Heart left ventricle (tissue), 16 donors: ENCODE results near the gene FAM168A. TPM values are rescaled to one million over a fixed set of nuclear protein-coding genes. Genes with fewer than 3 reads are reported as not detected.

Source experiments
- ATAC-seq, 4 donors: fragments of 200-7000 bp; cut with Tn5 transposase; one replicate each; pipeline ENCODE4 v1.9.1; 2020 to 2022; ENCODE audit warnings: moderate library complexity in 4 of 4, mild to moderate bottlenecking in 3 of 4, moderate number of reproducible peaks in 1 of 4
- DNase-seq, 5 donors: peaks; one replicate each; pipeline ENCODE4 v3.0.0-alpha.2; 2020
- H3K27ac ChIP-seq, 12 donors: fragments of 200-600 bp; sonication (generic) in 4 of 12; one replicate each; pipeline versions ENCODE4 v1.5.0 to v1.8.0; 2016 to 2022; ENCODE audit warnings: mild to moderate bottlenecking in 2 of 12
- H3K27me3 ChIP-seq, 9 donors: fragments of 200-600 bp; sonication (generic) in 2 of 9; one replicate each; pipeline versions ENCODE4 v1.5.1 to v1.8.0; 2016 to 2022; ENCODE audit warnings: mild to moderate bottlenecking in 3 of 9
- H3K36me3 ChIP-seq, 9 donors: fragments of 200-600 bp; sonication (generic) in 2 of 9; one replicate each; pipeline versions ENCODE4 v1.5.0 to v1.8.0; 2018 to 2022; ENCODE audit warnings: mild to moderate bottlenecking in 2 of 9
- H3K4me1 ChIP-seq, 12 donors: fragments of 200-600 bp; sonication (generic) in 4 of 12; one replicate each; pipeline versions ENCODE4 v1.5.0 to v1.8.0; 2016 to 2022; ENCODE audit warnings: mild to moderate bottlenecking in 3 of 12
- H3K4me3 ChIP-seq, 12 donors: fragments of 200-600 bp; sonication (generic) in 4 of 12; one replicate each; pipeline versions ENCODE4 v1.5.0 to v1.8.0; 2017 to 2022; ENCODE audit warnings: mild to moderate bottlenecking in 9 of 12, moderate library complexity in 4 of 12
- H3K9me3 ChIP-seq, 12 donors: fragments of 200-600 bp; sonication (generic) in 4 of 12; one replicate each; pipeline versions ENCODE4 v1.5.0 to v1.8.0; 2016 to 2022; ENCODE audit warnings: mild to moderate bottlenecking in 1 of 12
- POLR2A ChIP-seq, 2 donors: fragments of 450-650 bp; IDR thresholded peaks; one replicate each; pipeline ENCODE4 v1.6.1; 2017; ENCODE audit warnings: antibody characterized with exemption in 2 of 2, mild to moderate bottlenecking in 2 of 2, moderate library complexity in 2 of 2
- WGBS, 4 donors: extraction: QIAGEN DNeasy Blood & Tissue Kit in 2 of 4; methylation state at CpG; one replicate each; pipeline versions ENCODE4 v1.1.5 to v1.1.7; 2013 to 2018; 5-methylcytosine and 5-hydroxymethylcytosine counted together
- intact Hi-C, 10 donors: fragments of 100-400 bp; cut with DNase I; formaldehyde crosslinking; loops; one replicate each; pipeline versions ENCODE4 v1.11.1 to v1.14.2; 2022
- polyA plus RNA-seq, 2 donors: library from polyadenylated mRNA; stranded (reverse); fragments of 200-250 nt; gene quantifications; one replicate each; pipeline ENCODE4 v1.2.3, GENCODE V29; 2013
- total RNA-seq, 9 donors: library from RNA; depleted of rRNA in 2 of 9; stranded (reverse); fragments of >200 nt in 2 of 9; fragmentation: NEBNext Ultra II Directional in 3 of 9; extraction: Animal tissue kit (Norgen Biotek cat#: 25700) in 3 of 9; gene quantifications; one replicate each; pipeline versions ENCODE4 v1.1.0 to v1.2.4, GENCODE V29; 2016 to 2023
- TF ChIP-seq, protein P1 (sequence below), 12 donors: fragments of 200-600 bp; sonication (generic) in 4 of 12; IDR thresholded peaks; one replicate each; pipeline versions ENCODE4 v1.5.0 to v1.8.0; 2018 to 2022; ENCODE audit warnings: antibody characterized with exemption in 12 of 12, mild to moderate bottlenecking in 5 of 12
- donor health status: ischemic (EF 13 %, LVEDD 7.1; RV severe dilation, severe dysfunction).
- donor health status: healthy with polysubstance abuse.
- donor health status: DM: no; HTN: yes; CAD: no.
- donor health status: DM: no; HTN: no; CAD: no.
- donor health status: ischemic (EF 25% LVEDD 6.9; RV normal size, moderate dysfunction).
- donor health status: ischemic (EF 25% LVEDD 5.7; RV mildly dilated, moderate dysfunction).
- donor health status: healthy.
- donor health status: DM: yes; HTN: yes; CAD: no.
- donor health status: ischemic (EF 35%, LVEDD 5.7; RV mildly dilated, moderate dysfunction).
- donor health status: nonischemic (EF 11% LVEDD 7.7; RV severe dilation, severe dysfunction).
- donor health status: DM: yes; HTN: yes; CAD: no.
- donor health status: PGD.
- donor health status: ischemic (EF 29% LVEDD 5.4; RV normal size, mild dysfunction).
- donor health status: nonischemic (EF 23%, LVEDD 6.1; RV moderate dilation, normal function).

Gene FAM168A
- total and polyA plus RNA-seq, 11 donors = 9.0 to 39.1 (median 27.8) TPM

DNA sequence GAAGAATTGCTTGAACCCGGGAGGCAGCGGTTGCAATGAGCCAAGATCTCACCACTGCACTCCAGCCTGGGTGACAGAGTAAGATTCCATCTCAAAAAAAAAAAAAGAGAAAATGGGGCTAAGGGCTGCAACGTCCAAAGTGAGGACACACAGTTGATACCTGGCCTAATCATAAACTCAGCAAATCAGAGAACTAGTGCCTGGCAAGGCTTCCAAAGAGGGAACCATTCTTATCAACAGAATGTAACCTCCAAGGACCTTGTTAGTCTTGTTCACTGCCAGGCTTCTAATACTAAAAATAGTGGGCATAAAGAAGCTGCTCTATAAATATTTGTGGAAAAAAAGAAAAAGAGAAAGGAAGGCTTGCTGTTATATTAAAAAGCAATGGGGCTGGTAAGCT, 42.3 kb downstream of the FAM168A start:
- H3K9me3 ChIP-seq = no peaks in the 10 kb centered on the region
- no peak for DNase-seq
- no peaks in the 10 kb centered on the region for H3K36me3 ChIP-seq
- peak overlapping the region in 7 of 12 donors; percentile 28 to 65 (median 37) for H3K27ac ChIP-seq
- WGBS, 4 donors = 54 to 61% (median 59%) methylated on average over 3 of the region's 3 CpGs
- no peak overlapping the region for H3K4me3 ChIP-seq
- TF ChIP-seq, protein P1, sequence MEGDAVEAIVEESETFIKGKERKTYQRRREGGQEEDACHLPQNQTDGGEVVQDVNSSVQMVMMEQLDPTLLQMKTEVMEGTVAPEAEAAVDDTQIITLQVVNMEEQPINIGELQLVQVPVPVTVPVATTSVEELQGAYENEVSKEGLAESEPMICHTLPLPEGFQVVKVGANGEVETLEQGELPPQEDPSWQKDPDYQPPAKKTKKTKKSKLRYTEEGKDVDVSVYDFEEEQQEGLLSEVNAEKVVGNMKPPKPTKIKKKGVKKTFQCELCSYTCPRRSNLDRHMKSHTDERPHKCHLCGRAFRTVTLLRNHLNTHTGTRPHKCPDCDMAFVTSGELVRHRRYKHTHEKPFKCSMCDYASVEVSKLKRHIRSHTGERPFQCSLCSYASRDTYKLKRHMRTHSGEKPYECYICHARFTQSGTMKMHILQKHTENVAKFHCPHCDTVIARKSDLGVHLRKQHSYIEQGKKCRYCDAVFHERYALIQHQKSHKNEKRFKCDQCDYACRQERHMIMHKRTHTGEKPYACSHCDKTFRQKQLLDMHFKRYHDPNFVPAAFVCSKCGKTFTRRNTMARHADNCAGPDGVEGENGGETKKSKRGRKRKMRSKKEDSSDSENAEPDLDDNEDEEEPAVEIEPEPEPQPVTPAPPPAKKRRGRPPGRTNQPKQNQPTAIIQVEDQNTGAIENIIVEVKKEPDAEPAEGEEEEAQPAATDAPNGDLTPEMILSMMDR (IDR thresholded peaks at IDR 0.05) = no peak
- TF ChIP-seq POLR2A (IDR thresholded peaks at IDR 0.05) = no peak
- no peaks in the 10 kb centered on the region for H3K27me3 ChIP-seq
- H3K4me1 ChIP-seq = peaks cover 0 to 55% (median 25%) of the 10 kb centered on the region in 12 donors
- ATAC-seq = peak; percentile 78 to 89 (median 84)
- intact Hi-C loops = no loop called here

DNA sequence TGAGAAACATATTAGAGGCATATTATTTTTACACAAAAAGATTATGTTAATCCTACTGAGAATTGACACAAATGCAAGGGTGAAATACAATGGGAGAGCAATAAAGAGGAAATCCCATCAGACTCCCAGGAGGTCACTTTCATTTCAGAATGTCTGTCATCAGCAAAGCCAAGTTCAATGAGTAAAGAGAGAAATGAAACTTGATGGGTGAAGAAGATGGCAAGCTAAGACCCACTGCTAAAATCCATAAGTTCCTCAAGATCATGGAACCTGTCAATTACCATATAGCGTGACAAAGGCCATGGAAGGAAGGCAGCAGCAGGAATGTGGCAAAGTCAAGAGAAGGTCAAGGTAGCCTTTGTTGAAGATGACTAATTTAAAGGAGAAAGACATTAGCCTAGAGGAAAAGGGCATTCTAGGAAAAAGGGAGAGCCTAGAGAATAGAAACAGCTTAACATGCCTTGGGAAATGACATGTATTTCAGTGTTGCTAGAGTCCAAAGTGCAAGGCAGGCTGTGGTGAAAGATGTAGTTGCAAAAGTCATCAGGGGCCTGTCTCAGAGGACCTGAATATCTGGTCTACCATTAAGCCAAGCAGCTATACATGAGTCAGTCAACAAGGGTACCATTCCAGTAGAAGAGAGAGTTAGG, 43.1 kb downstream of the FAM168A start:
- 91 to 97% (median 92%) methylated on average over 1 of the region's 1 CpG for WGBS, 4 donors
- Histone ChIP-seq H3K36me3 (no peaks in the 10 kb centered on the region), H3K4me1 (peaks cover 0 to 50% (median 26%) of the 10 kb centered on the region in 12 donors), H3K27ac (peak overlapping the region in 8 of 12 donors; percentile 20 to 53 (median 32)), H3K27me3 (no peaks in the 10 kb centered on the region), H3K9me3 (no peaks in the 10 kb centered on the region), H3K4me3 (no peak overlapping the region)
- DNase-seq (no peak), ATAC-seq (no peak)
- TF ChIP-seq, protein P1 (IDR thresholded peaks at IDR 0.05) = no peak
- intact Hi-C loops = no loop called here

DNA sequence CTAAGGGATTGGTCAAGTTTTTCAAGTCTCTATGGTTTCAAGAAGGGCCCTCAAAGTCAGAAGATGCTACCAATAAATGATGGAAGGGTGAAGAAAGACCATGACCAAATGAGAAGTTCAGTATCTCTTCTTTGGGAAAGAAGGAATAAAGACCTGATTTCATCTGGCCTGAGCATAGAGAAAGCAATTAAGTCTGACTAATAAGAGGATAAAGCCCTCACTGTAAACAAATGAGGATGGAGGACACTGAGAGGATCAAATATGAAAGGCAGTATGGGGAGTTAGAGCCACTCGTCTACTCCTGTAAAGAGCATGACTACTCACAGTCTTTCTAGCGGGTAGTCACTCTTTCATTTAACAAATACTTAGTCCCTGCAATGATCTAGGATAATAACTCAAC, 44.6 kb downstream of the FAM168A start:
- H3K4me3 ChIP-seq = no peak overlapping the region
- H3K36me3 ChIP-seq = no peaks in the 10 kb centered on the region
- H3K4me1 ChIP-seq = peaks cover 0 to 50% (median 25%) of the 10 kb centered on the region in 12 donors
- 94 to 97% (median 96%) methylated on average over 2 of the region's 2 CpGs for WGBS, 4 donors
- no peaks in the 10 kb centered on the region for H3K27me3 ChIP-seq
- H3K27ac ChIP-seq = no peak overlapping the region
- TF ChIP-seq, protein P1 (IDR thresholded peaks at IDR 0.05) = no peak
- TF ChIP-seq POLR2A (IDR thresholded peaks at IDR 0.05) = no peak
- intact Hi-C loops = no loop called here
- no peaks in the 10 kb centered on the region for H3K9me3 ChIP-seq
- no peak for ATAC-seq
- DNase-seq = no peak

DNA sequence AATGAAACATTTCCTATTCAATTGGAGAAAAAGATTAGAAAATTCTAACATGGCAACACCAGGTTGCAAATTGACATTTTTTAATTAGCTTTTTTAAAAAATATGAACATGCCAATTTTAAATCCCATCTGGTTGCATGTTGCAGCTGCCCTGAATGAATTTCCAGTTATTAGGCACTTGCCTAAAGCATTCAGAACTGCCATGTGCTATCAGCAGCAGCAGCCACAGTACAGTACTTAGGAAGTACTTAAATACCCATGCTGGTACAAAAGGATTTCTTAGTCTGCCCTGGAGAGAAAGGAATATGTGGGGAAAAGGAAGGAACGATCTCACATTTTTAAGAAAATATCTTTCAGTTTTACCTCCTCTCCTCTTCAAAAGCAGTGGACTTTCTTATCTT, 46.2 kb downstream of the FAM168A start:
- Histone ChIP-seq H3K36me3 (no peaks in the 10 kb centered on the region), H3K4me1 (peaks cover 0 to 52% (median 25%) of the 10 kb centered on the region in 12 donors), H3K9me3 (no peaks in the 10 kb centered on the region), H3K4me3 (no peak overlapping the region), H3K27me3 (no peaks in the 10 kb centered on the region), H3K27ac (peak overlapping the region in 8 of 12 donors; percentile 17 to 56 (median 42))
- peak; percentile 67 to 75 (median 74) for ATAC-seq
- WGBS, 4 donors = 28 to 43% (median 36%) methylated on average over 1 of the region's 1 CpG
- no peak for DNase-seq
- intact Hi-C loops = no loop called here
- TF ChIP-seq POLR2A (IDR thresholded peaks at IDR 0.05) = no peak
- TF ChIP-seq, protein P1 (IDR thresholded peaks at IDR 0.05) = no peak
